MCF 10A (cell line): ENCODE data around the gene SS18. TPM values are rescaled to one million over a fixed set of nuclear protein-coding genes. Genes with fewer than 3 reads are reported as not detected.
A peak's percentile ranks its signal among the peaks of the same experiment; 100 is the strongest.

Source experiments
- BruUV-seq: library from RNA; stranded (reverse); fragments of 400-500 nt; replicated peaks from 2 replicates; lab custom pipeline; 2021; lab: Mats Ljungman, UMichigan
- CTCF ChIA-PET: fragments of 300-600 bp; sonication (Branson Sonifier 250); formaldehyde crosslinking; extraction: SDS; loops from one replicate; lab custom pipeline; 2021; ENCODE audit warnings: antibody characterized with exemption, inconsistent platforms; lab: Yijun Ruan, JAX
- POLR2A ChIA-PET: fragments of 300-600, 350-650 bp; sonication (Branson Sonifier 250); formaldehyde crosslinking; extraction: SDS; loops from one replicate; lab custom pipeline; 2020; ENCODE audit warnings: antibody characterized with exemption, inconsistent platforms; lab: Yijun Ruan, JAX
- DNase-seq: peaks from one replicate; pipeline ENCODE4 v3.0.0-alpha.2; 2018; ENCODE audit not compliant: unreplicated experiment
- H3K27ac Mint-ChIP-seq: one replicate; pipeline ENCODE4 v1.8.0; 2022; ENCODE audit warnings: mild to moderate bottlenecking, low read depth, mixed read lengths; ENCODE audit not compliant: unreplicated experiment
- H3K27me3 Mint-ChIP-seq: one replicate; pipeline ENCODE4 v1.8.0; 2022; ENCODE audit warnings: mixed read lengths; ENCODE audit not compliant: insufficient read depth, unreplicated experiment
- H3K36me3 Mint-ChIP-seq: one replicate; pipeline ENCODE4 v1.8.0; 2022; ENCODE audit warnings: mild to moderate bottlenecking, moderate library complexity, mixed read lengths; ENCODE audit not compliant: insufficient read depth, unreplicated experiment
- H3K4me1 Mint-ChIP-seq: one replicate; pipeline ENCODE4 v1.8.0; 2022; ENCODE audit warnings: mixed read lengths; ENCODE audit not compliant: insufficient read depth, unreplicated experiment
- H3K4me3 Mint-ChIP-seq: one replicate; pipeline ENCODE4 v1.8.0; 2022; ENCODE audit warnings: mild to moderate bottlenecking, moderate library complexity, mixed read lengths; ENCODE audit not compliant: unreplicated experiment
- H3K9me3 Mint-ChIP-seq: one replicate; pipeline ENCODE4 v1.8.0; 2022; ENCODE audit warnings: mixed read lengths; ENCODE audit not compliant: unreplicated experiment
- intact Hi-C: fragments of 100-400 bp; cut with micrococcal nuclease; formaldehyde crosslinking; loops from 2 replicates; pipeline ENCODE4 v1.14.1; 2022
- total RNA-seq: library from RNA; stranded (reverse); gene quantifications from 2 replicates; pipeline ENCODE4 v1.2.3, GENCODE V29; 2022
- TF ChIP-seq, protein P1 (sequence below): fragments of 200-600 bp; IDR thresholded peaks from one replicate; pipeline ENCODE4 v1.8.0; 2022; ENCODE audit warnings: antibody characterized with exemption, mild to moderate bottlenecking; ENCODE audit not compliant: unreplicated experiment

Gene SS18
- total RNA-seq, 1 experiment from 2014 or later: 89.9 TPM

DNA sequence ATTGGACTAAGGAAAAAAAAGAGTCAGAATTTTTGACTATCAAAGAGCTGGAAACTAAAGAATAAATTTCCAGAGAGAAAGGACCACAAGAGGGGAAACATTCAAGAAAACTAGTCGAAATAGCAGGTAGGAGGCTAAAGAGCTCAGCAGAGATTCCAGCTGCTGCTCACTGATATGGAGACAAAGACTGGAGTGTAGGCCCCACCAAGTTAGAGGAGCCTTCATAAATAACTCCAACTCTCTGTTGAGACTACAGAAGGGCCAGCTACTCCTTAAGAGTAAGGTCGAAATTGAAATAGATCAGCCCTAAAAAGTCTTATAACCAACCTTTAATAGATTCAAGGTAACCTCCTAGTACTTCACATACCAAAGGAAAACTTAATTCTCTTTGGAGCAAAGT, 31.1 kb downstream of the SS18 start:
- peaks cover 58% of the 10 kb centered on the region for H3K36me3 Mint-ChIP-seq
- no peaks in the 10 kb centered on the region for H3K27me3 Mint-ChIP-seq
- ChIA-PET POLR2A (interaction anchor here (0.5 to 1.0 kb wide), 3 partner anchors 11 to 18 kb away, joined by 3 to 4 read pairs (median 3); no protein-coding TSS in a partner anchor), CTCF (interaction anchor here (0.7 to 1.0 kb wide), 2 partner anchors 13 to 187 kb away, joined by 3 read pairs; no protein-coding TSS in a partner anchor)
- no peak overlapping the region for H3K4me3 Mint-ChIP-seq
- H3K9me3 Mint-ChIP-seq: no peaks in the 10 kb centered on the region
- H3K4me1 Mint-ChIP-seq: peaks cover 16% of the 10 kb centered on the region
- DNase-seq: no peak
- BruUV-seq: no TSS peak
- intact Hi-C loops: no loop called here
- TF ChIP-seq, protein P1, sequence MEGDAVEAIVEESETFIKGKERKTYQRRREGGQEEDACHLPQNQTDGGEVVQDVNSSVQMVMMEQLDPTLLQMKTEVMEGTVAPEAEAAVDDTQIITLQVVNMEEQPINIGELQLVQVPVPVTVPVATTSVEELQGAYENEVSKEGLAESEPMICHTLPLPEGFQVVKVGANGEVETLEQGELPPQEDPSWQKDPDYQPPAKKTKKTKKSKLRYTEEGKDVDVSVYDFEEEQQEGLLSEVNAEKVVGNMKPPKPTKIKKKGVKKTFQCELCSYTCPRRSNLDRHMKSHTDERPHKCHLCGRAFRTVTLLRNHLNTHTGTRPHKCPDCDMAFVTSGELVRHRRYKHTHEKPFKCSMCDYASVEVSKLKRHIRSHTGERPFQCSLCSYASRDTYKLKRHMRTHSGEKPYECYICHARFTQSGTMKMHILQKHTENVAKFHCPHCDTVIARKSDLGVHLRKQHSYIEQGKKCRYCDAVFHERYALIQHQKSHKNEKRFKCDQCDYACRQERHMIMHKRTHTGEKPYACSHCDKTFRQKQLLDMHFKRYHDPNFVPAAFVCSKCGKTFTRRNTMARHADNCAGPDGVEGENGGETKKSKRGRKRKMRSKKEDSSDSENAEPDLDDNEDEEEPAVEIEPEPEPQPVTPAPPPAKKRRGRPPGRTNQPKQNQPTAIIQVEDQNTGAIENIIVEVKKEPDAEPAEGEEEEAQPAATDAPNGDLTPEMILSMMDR: no peak
- H3K27ac Mint-ChIP-seq: no peak overlapping the region

DNA sequence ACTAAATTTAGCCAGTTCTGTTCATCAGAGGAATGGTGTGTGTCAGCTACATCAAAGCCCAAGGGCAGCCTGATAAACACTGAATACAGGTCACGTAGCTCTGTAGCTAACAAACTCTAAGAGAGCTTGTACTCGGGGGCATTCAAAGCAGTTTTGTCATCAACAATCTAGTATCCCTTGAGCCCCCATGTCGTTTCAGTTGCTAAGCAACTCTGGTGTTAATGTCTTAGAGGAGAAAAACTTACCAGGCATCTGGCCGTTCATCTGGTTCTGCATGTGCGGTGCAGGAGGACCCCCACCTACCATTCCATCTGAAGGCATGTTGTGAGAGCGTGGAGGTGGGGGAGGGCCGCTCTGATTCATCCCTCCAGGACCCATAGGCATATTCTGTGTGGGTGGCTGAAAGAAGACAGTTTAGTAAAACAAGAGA, 33.1 kb downstream of the SS18 start:
- Mint-ChIP-seq H3K36me3 (peaks cover 73% of the 10 kb centered on the region), H3K27ac (no peak overlapping the region), H3K4me1 (peaks cover 22% of the 10 kb centered on the region), H3K9me3 (no peaks in the 10 kb centered on the region), H3K27me3 (no peaks in the 10 kb centered on the region), H3K4me3 (no peak overlapping the region)
- DNase-seq: no peak
- ChIA-PET CTCF (interaction anchor here (0.6 kb wide), 1 partner anchor 39 kb away, joined by 3 read pairs; no protein-coding TSS in a partner anchor), POLR2A (interaction anchor here (1.2 kb wide), 1 partner anchor 10 kb away, joined by 3 read pairs; no protein-coding TSS in a partner anchor)
- TF ChIP-seq, protein P1: no peak
- BruUV-seq: no TSS peak
- intact Hi-C loops: no loop called here

DNA sequence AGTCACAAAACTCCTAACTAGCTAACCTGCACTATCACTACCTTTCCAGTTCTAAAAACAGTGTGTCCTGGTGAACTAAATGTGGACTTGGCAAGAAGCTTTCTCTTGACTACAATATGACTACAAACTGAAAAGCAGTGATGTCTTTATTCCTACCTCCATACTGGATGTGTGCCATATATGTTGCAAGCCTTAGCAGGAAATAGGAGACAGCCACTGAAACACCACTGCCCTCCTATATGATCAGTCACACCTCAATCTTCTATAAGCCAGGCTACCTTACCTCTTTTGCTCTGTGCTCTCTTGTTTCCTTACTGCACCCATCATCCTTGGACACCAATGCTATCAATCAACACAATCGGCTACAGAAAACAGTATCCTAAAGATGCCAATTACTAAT, 34.1 kb downstream of the SS18 start:
- Mint-ChIP-seq H3K4me1 (peaks cover 22% of the 10 kb centered on the region), H3K36me3 (peaks cover 70% of the 10 kb centered on the region), H3K4me3 (no peak overlapping the region), H3K27ac (no peak overlapping the region), H3K27me3 (no peaks in the 10 kb centered on the region), H3K9me3 (no peaks in the 10 kb centered on the region)
- TF ChIP-seq, protein P1: no peak
- POLR2A ChIA-PET: interaction anchor here (0.5 to 1.2 kb wide), 3 partner anchors 9 to 494 kb away, joined by 3 to 4 read pairs (median 3); no protein-coding TSS in a partner anchor
- CTCF ChIA-PET: interaction anchor here (1.9 kb wide), 1 partner anchor 13 kb away, joined by 5 read pairs; no protein-coding TSS in a partner anchor
- BruUV-seq: no TSS peak
- intact Hi-C loops: no loop called here
- peak; percentile 69 for DNase-seq

DNA sequence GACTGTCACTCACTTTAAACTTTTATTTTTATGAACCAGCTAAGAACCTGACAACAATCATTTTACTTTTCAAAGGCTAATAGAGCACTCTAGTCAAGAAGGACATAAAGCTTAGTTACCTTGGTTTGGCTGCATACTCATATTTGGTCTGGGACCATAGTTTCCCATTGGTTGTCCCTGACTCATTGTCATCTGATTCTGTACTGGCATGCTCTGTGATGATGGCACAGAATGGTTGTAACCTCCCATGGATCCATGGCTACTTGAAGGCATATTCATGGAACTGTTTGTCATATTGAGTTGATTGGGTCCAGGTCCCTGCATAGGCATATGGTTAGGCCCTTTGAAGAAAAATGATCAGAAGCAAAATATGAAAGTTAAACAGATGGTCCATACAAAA, 37.9 kb downstream of the SS18 start:
- Mint-ChIP-seq H3K4me1 (peaks cover 14% of the 10 kb centered on the region), H3K36me3 (peaks cover 59% of the 10 kb centered on the region), H3K9me3 (no peaks in the 10 kb centered on the region), H3K27ac (no peak overlapping the region), H3K27me3 (no peaks in the 10 kb centered on the region), H3K4me3 (no peak overlapping the region)
- intact Hi-C loops: no loop called here
- no TSS peak for BruUV-seq
- TF ChIP-seq, protein P1: no peak
- DNase-seq: no peak
- ChIA-PET CTCF (interaction anchor here (0.6 to 1.0 kb wide), 3 partner anchors 9 to 1860 kb away, joined by 3 to 4 read pairs (median 3); no protein-coding TSS in a partner anchor), POLR2A (interaction anchor here (1.3 kb wide), 1 partner anchor 9 kb away, joined by 8 read pairs; no protein-coding TSS in a partner anchor)
